ENCODE results near the gene BEND3.
"Not testable (repeated sequence)": the region's sequence is repeated elsewhere in the genome, so short reads cannot be mapped to it uniquely, and the experiment has no call there.

The BEND3 gene

DNA sequence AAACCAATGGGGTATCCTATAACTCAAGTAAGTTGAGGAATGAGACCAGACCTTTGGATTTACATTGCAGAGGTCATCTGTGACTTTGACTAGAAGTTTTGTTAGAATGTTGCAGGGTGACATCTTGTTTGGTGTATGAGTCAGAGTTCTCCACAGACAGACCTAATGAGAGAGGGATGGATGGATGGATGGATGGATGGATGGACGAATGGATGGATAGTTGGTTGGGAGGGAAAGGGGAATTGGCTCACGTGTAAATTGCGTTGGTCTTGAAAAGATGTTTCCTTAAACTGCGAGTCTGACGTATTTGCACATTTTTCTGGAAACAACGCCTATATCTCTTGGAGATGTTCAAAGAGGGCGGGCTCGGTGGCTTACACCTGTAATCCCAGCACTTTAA, 88.3 kb downstream of the BEND3 start:
- no peak for DNase-seq

DNA sequence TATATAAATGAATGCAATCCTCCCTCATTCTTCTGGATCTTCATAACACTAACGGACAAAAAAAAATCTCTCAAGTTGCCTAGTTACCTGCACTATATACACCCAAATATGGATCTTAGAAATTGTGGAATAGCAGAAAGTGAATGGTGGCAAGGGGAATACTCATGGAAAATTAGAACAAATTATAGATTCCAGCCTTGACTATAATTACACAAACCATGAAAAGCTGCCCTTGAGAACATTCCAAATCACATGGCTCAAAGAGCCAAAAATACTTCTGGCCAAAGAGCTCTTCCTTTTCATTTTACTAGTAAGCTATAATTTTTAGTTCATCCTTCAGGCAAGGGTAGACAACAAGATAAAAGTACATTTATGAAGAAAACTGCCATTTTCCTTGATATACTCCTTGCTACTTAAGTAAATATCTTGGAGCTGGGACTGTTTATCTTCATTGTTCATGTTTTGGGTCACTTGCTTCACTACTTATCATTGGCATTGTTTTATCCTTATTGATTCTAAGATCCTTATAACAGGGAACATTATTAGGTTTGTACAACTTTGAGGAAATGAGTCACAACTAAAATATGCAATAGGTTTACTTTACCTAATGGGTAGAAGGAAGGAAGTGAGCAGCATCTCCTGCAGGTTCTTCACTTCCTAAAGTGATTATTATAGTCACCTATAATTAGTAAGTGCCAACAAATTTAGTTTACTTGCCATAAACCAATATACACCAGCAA, 93.7 kb downstream of the BEND3 start:
- no peak for DNase-seq

DNA sequence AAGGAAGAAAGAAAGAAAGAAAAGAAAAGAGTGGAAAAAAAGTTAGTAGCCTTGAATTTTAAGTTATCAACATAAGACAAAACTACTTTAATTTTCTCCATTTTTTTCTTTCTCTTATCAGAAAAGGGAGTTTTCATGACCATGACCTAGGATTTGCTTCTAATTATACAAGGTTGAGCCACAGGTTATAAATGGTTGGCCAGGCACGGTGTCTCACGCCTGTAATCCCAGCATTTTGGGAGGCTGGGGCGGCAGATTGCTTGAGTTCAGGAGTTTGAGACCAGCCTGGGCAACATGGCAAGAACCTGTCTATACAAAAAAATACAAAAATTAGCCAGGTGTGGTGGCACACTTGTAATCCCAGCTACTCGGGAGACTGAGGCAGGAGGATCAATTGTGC, 95.1 kb downstream of the BEND3 start:
- no peak for DNase-seq

DNA sequence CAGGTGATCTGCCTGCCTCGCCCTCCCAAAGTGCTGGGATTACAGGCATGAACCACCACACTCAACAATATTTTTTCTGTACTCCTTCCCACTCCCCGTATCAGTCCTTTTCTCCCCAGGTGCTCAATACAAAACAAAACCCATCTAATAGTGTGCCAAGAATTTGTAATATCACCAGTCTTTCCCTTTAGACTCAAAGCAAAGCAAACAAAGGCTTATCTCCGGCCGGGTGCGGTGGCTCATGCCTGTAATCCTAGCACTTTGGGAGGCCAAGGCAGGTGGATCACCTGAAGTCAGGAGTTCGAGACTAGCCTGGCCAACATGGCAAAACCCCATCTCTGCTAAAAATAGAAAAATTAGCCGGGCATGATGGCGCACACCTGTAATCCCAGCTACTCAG, 95.7 kb downstream of the BEND3 start:
- not testable (repeated sequence) for DNase-seq

DNA sequence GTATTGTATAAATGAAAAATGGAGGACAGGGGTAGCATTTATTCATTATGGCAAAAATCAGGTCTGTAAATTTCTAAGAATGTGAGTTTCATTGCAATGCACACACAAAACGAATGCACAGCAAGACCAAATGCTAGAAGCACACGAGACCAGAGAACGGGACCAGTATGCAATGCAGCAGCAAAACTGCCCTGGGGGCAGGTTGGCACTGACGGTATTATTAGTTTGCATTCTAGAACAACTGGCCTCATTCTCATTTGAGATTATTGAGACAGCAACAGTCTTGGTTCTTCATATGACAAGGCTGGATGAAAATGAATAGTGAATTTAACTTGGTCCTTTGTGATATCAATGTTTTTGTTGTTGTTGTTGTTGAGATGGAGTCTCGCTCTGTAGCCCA, 96.3 kb downstream of the BEND3 start:
- no peak for DNase-seq

Data from Kasumi-1 (cell line).